HG02798 (cell line): ENCODE data around the gene GNG12.
A peak's percentile ranks its signal among the peaks of the same experiment; 100 is the strongest.
"Not testable (repeated sequence)": the region's sequence is repeated elsewhere in the genome, so short reads cannot be mapped to it uniquely, and the experiment has no call there.

Experiments used
- ATAC-seq: cut with Tn5 transposase; IDR thresholded peaks from one replicate; pipeline ENCODE4 v1.9.1; 2021; ENCODE audit warnings: mild to moderate bottlenecking; ENCODE audit not compliant: unreplicated experiment, poor library complexity

The GNG12 gene

DNA sequence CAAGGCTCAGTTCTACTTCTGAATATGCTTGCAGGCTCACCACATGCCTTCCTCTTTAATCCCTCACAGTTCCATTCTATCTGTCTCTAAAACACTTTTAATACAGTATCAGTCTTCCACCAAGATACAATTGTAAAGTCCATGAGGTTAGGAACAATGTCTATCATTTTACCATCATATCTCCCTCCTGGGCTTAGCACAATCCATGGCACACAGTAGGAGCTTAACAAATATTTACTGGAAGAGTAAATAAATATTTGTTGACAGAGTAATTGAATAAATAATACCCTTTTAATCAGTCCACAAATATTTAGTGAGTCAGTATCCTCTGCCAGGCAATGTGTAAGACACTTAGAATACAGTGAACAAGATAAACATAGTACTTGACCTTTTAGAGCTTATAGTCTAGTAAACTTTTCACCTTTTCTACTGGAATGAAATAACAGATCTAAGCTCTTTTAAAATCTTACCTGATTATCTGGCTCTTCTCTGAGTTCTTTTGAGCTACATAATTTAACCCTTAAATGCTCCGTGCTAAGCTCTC, 160.9 kb downstream of the GNG12 start:
- no peak for ATAC-seq

DNA sequence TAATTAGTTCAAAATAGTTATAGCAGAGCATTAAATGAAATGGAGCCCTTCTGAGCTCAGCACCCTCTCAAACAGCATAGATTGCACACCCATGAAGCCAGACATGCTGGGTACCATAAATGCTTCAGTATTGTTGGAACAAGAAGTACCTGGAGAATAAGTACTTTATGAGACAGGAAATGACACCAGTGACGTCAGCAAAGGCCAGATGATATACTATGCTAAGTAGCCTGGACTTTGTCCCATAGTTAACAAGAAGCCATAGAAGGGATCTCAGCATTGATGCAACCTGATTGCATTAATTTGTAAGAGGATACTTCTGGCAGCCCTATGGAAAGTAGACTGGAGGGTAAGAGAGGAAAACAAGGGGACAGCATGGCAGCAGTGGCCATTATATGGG, 164.6 kb downstream of the GNG12 start:
- no peak for ATAC-seq

DNA sequence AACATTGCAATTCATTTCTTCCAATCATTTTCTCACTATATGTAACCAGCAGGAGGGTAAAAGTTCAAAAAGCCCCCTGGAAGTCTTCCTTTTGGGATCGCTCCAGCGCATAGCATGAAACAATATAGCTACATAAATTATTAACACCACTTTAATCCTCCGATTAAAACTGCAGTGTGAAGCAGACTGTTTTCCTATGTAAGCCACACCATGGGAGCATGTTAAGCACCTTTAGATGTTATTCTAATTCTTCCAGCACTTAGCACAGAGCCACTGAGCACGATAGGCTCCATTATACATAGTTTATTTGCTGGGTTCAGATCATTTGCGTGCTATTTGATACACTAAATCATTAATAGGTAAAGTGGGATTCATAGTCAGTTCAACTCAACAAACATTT, 166.6 kb downstream of the GNG12 start:
- no peak for ATAC-seq

GRCh38 chr1:67665307-67665706, 168.0 kb downstream of the GNG12 start:
- not testable (repeated sequence) for ATAC-seq

- ATAC-seq, result no peak
These were observed 169.2 kb downstream of the GNG12 start for GRCh38 chr1:67664048-67664447.

DNA sequence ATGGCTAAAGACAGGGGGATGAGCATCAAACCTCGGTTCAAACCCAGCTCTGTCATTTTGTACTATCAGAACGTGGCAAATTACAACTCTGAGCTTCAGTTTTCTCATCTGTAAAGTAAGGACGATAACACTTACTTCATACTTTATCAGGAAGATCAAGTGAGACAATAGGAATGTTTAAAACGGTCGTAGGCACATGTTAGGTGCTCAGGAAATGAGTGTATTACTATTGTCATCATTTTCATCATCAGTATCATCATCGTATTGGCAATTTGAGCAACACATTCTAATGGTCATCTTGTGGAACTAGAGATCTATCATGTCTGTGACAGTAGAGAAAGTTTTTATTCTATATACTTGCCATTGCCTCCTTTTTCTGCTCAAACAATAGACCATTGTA, 170.4 kb downstream of the GNG12 start:
- ATAC-seq, result no peak

DNA sequence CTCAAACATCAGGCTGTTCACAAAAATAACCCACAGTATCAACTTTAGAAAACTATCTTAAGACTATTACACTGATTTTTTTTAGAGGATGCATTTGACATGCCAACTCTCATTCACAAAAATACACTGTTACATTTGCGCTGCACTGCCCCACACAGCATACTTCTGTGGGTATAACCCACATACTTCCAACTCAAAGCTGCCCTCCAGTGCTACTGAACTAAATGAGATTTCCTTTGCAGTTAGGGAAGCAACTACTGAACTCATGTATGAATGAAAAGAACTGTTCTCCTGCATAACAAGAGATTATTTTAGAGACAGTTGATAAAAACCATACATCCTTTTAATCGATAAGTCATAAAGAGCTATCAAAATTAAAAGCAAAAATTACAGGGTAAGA, 174.0 kb downstream of the GNG12 start:
- no peak for ATAC-seq

DNA sequence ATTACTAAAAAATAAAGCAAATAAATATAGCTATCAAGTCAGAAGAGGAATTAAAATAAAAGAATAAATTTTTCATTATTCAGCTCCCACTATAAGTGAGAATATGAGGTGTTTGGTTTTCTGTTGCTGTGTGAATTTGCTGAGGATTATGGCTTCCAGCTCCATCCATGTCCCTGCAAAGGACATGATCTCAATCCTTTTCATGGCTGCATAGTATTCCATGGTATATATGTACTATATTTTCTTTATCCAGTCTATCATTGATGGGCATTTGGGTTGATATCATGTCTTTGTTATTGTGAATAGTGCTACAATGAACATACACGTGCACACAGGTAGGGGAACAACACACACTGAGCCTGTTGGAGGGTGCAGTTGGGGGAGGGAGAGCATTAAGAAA, 176.1 kb downstream of the GNG12 start:
- not testable (repeated sequence) for ATAC-seq

DNA sequence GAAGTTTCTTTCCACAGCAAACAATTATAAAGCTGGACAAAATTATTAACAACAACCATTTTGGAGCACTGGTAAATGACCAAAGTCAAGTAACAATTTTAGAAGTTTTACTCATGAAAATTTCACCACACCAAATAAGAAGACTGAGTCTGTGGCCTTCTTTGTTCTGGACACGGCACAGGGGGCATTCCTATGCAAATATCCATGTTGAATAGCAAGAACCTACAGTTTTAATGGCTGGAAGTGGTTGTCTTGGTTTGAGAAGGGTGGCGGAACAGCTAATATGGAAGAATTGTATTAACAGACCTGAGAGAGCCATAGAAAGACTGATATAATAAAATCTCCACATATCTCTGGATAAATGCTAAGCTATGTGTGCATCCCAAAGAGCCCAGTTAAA, 177.7 kb downstream of the GNG12 start:
- no peak for ATAC-seq

GRCh38 chr1:67653304-67653703, 180.0 kb downstream of the GNG12 start:
- ATAC-seq, result no peak

DNA sequence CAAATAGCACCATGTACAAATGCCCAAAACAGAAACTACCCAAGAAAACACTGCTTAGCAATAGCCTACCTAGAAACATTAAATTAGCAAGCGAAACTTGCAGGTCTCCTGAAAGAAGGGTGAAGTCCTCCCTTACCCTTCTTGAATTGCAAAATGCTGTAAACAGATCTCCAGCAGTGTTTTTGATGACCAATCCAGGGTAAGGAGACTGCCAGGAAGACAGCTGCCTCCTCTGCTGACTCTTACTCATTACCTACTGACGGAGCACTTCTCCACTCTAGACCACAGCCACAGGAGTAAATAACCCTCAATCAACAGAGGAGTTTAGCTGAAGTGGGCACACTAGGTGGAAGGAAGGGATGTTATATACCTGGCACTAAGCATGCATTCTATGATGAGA, 180.5 kb downstream of the GNG12 start:
- peak; percentile 65 for ATAC-seq
